SKM-1 treated with dmso at 0.1 percent for 144 hours (cell line): ENCODE data around the gene SLC39A1.
"Not testable (repeated sequence)": the region's sequence is repeated elsewhere in the genome, so short reads cannot be mapped to it uniquely, and the experiment has no call there.

Experiments used
- DNase-seq: peaks from one replicate; lab custom pipeline; 2025; ENCODE audit not compliant: unreplicated experiment; lab: John Stamatoyannopoulos, UW

SLC39A1 gene

GRCh38 chr1:153963030-153963849 is at the start of gene SLC39A1:
Gene SLC39A1, minus strand, starts transcription at chr1:153963537. Its CDS starts 822 bp downstream, at chr1:153962715.
- peak; percentile 98 for DNase-seq

- DNase-seq = not testable (repeated sequence)
Measured at GRCh38 chr1:154012543-154012942, 49.2 kb upstream of the SLC39A1 start.

GRCh38 chr1:154012129-154012528 is 48.8 kb upstream of the SLC39A1 start:
- DNase-seq = no peak

- DNase-seq = no peak
Measured at GRCh38 chr1:154006136-154006535, 42.8 kb upstream of the SLC39A1 start.

- no peak for DNase-seq
Measured at GRCh38 chr1:154000420-154000819, 37.1 kb upstream of the SLC39A1 start.

- DNase-seq = not testable (repeated sequence)
Measured at GRCh38 chr1:153996882-153997281, 33.5 kb upstream of the SLC39A1 start.

GRCh38 chr1:153995640-153996039 is 32.3 kb upstream of the SLC39A1 start:
- no peak for DNase-seq

GRCh38 chr1:153995202-153995601 is 31.9 kb upstream of the SLC39A1 start:
- no peak for DNase-seq

- no peak for DNase-seq
Measured at GRCh38 chr1:153991806-153992205, 28.5 kb upstream of the SLC39A1 start.

- no peak for DNase-seq
Measured at GRCh38 chr1:153991151-153991630, 27.9 kb upstream of the SLC39A1 start.

- peak; percentile 100 for DNase-seq
Measured at GRCh38 chr1:153990468-153991150, 27.3 kb upstream of the SLC39A1 start, which contains the start of gene RPS27. Gene RPS27, plus strand, starts transcription at chr1:153990762. Its CDS starts 35 bp downstream, at chr1:153990797.

GRCh38 chr1:153987621-153988020 is 24.3 kb upstream of the SLC39A1 start:
- no peak for DNase-seq

GRCh38 chr1:153985941-153986761 is 22.8 kb upstream of the SLC39A1 start, which contains the start of gene RAB13:
Gene RAB13, minus strand, starts transcription at chr1:153986339. Its CDS starts 103 bp downstream, at chr1:153986236.
- peak; percentile 31 for DNase-seq

- no peak for DNase-seq
Measured at GRCh38 chr1:153985341-153985912, 22.1 kb upstream of the SLC39A1 start.

- DNase-seq = no peak
Measured at GRCh38 chr1:153984123-153984894, 21.0 kb upstream of the SLC39A1 start.

- DNase-seq = not testable (repeated sequence)
Measured at GRCh38 chr1:153981735-153982134, 18.4 kb upstream of the SLC39A1 start.

- not testable (repeated sequence) for DNase-seq
Measured at GRCh38 chr1:153979091-153979490, 15.8 kb upstream of the SLC39A1 start.

GRCh38 chr1:153978274-153978909 is 15.1 kb upstream of the SLC39A1 start:
- no peak for DNase-seq
